CD4-positive, alpha-beta T cell treated with Interleukin-17A for 4 hours (primary cell): ENCODE measurements around the gene WDR75.
"Not testable (repeated sequence)": the region's sequence is repeated elsewhere in the genome, so short reads cannot be mapped to it uniquely, and the experiment has no call there.

ENCODE experiments used
- DNase-seq: peaks from one replicate; pipeline ENCODE4 v3.0.0-alpha.2; 2020; ENCODE audit warnings: mixed read lengths

The WDR75 gene

GRCh38 chr2:189440947-189441708, at the start of gene WDR75:
Gene WDR75, plus strand, starts transcription at chr2:189441474. Its CDS starts 19 bp downstream, at chr2:189441493.
- DNase-seq = peak; percentile 93

GRCh38 chr2:189393440-189394111, 47.7 kb upstream of the WDR75 start:
- no peak for DNase-seq

- DNase-seq = no peak
These were observed 46.7 kb upstream of the WDR75 start for GRCh38 chr2:189394525-189394924.

- DNase-seq = no peak
These were observed 38.3 kb upstream of the WDR75 start for GRCh38 chr2:189402932-189403331.

GRCh38 chr2:189406586-189407233, 34.6 kb upstream of the WDR75 start:
- DNase-seq = no peak

GRCh38 chr2:189407281-189408209, 33.7 kb upstream of the WDR75 start:
- DNase-seq = no peak

- DNase-seq = no peak
These were observed 33.0 kb upstream of the WDR75 start for GRCh38 chr2:189408294-189408693.

- DNase-seq = no peak
These were observed 32.1 kb upstream of the WDR75 start for GRCh38 chr2:189409131-189409530.

GRCh38 chr2:189409647-189410046, 31.6 kb upstream of the WDR75 start:
- no peak for DNase-seq

- DNase-seq = no peak
These were observed 29.4 kb upstream of the WDR75 start for GRCh38 chr2:189411860-189412259.

GRCh38 chr2:189412330-189412953, 28.8 kb upstream of the WDR75 start:
- DNase-seq = peak; percentile 64

- no peak for DNase-seq
These were observed 28.0 kb upstream of the WDR75 start for GRCh38 chr2:189413249-189413648.

GRCh38 chr2:189421644-189422043, 19.6 kb upstream of the WDR75 start:
- no peak for DNase-seq

GRCh38 chr2:189424961-189425360, 16.3 kb upstream of the WDR75 start:
- no peak for DNase-seq

GRCh38 chr2:189425676-189426075, 15.6 kb upstream of the WDR75 start:
- DNase-seq = no peak

- DNase-seq = no peak
These were observed 14.4 kb upstream of the WDR75 start for GRCh38 chr2:189426886-189427285.

GRCh38 chr2:189427872-189428271, 13.4 kb upstream of the WDR75 start:
- DNase-seq = no peak

GRCh38 chr2:189430448-189430847, 10.8 kb upstream of the WDR75 start:
- peak; percentile 5 for DNase-seq

GRCh38 chr2:189435803-189436202, 5.5 kb upstream of the WDR75 start:
- DNase-seq = not testable (repeated sequence)

- DNase-seq = no peak
These were observed 3.3 kb upstream of the WDR75 start for GRCh38 chr2:189437926-189438325.

- no peak for DNase-seq
These were observed 1.9 kb upstream of the WDR75 start for GRCh38 chr2:189439342-189439741.

- no peak for DNase-seq
These were observed 679 bp upstream of the WDR75 start for GRCh38 chr2:189440644-189440946.

- no peak for DNase-seq
These were observed 418 bp downstream of the WDR75 start for GRCh38 chr2:189441709-189442074.
